GM12891 (cell line): Measurements from ENCODE around the gene WFIKKN2.
A peak's percentile ranks its signal among the peaks of the same experiment; 100 is the strongest.
"Not testable (repeated sequence)": the region's sequence is repeated elsewhere in the genome, so short reads cannot be mapped to it uniquely, and the experiment has no call there.

ENCODE experiments used
- DNase-seq: peaks from one replicate; pipeline ENCODE4 v3.0.0; 2011; ENCODE audit warnings: low spot score; ENCODE audit not compliant: insufficient read length
- FAIRE-seq: peaks from 2 replicates; lab custom pipeline; 2011; peaks lifted over from hg19 to GRCh38; lab: Jason Lieb, UNC
- PAX5 ChIP-seq: IDR thresholded peaks from 2 replicates; pipeline ENCODE4 v1.6.1; 2011; ENCODE audit warnings: low read length, moderate library complexity, mild to moderate bottlenecking; ENCODE audit not compliant: insufficient read depth, severe bottlenecking
- POLR2A ChIP-seq: IDR thresholded peaks from 2 replicates; pipeline ENCODE4 v1.6.1; 2011; ENCODE audit warnings: low read depth, low read length, control low read depth
- POLR2AphosphoS5 ChIP-seq: IDR thresholded peaks from 2 replicates; pipeline ENCODE4 v1.6.1; 2011; ENCODE audit warnings: low read depth, low read length, control low read depth
- POU2F2 ChIP-seq: IDR thresholded peaks from 2 replicates; pipeline ENCODE4 v1.6.1; 2011; ENCODE audit warnings: low read depth, mild to moderate bottlenecking, control low read depth, low read length, moderate library complexity
- SPI1 ChIP-seq: IDR thresholded peaks from 2 replicates; pipeline ENCODE4 v1.6.1; 2011; ENCODE audit warnings: low read depth, low read length, control low read depth
- TAF1 ChIP-seq: IDR thresholded peaks from 2 replicates; pipeline ENCODE4 v1.6.1; 2011; ENCODE audit warnings: low read depth, low read length, control low read depth

The WFIKKN2 gene

GRCh38 chr17:50872710-50873424 lies 37.5 kb downstream of the WFIKKN2 start:
- TF ChIP-seq SPI1, result no peak
- TF ChIP-seq POLR2AphosphoS5, result no peak
- TF ChIP-seq POLR2A, result no peak
- TF ChIP-seq POU2F2, result no peak
- no peak for TF ChIP-seq TAF1
- no peak for TF ChIP-seq PAX5
- no peak for FAIRE-seq
- no peak for DNase-seq

DNA sequence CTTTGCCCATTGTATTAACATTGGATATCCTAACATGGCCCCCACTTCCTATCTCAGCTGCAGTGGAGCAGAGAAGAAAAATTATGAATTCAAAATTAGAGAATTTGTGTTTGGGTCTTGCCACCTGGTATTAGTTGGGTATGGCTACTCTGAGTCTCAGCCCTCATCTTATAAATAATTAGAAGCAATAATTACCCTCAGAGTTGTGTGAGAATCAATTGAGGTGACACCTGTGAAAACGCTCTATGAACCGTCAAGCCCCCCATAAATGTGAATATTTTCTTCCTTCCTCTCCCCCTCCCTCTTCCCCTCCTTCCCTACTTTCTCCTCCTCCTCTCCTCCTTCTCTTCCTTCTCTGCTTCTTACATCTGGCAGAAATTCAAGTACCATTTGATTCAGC lies 39.7 kb downstream of the WFIKKN2 start:
- no peak for TF ChIP-seq TAF1
- no peak for TF ChIP-seq PAX5
- no peak for TF ChIP-seq POLR2AphosphoS5
- FAIRE-seq (no peak), DNase-seq (no peak)

DNA sequence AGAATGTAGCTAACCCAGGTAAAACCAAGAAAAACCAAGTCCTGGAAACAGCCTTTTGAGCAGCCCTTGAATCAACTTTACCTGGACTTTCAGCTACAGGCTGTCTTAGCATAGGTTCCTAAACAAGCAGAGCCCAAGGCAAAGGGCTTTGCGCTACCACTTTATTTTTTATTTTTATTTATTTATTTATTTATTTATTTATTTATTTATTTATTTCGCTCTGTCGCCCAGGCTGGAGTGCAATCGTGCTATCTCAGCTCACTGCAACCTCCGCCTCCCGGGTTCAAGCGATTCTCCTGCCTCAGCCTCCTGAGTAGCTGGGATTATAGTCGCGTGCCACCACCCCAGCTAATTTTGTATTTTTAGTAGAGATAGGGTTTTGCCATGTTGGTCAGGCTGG lies 41.7 kb downstream of the WFIKKN2 start:
- DNase-seq, FAIRE-seq: not testable (repeated sequence)

GRCh38 chr17:50877838-50878237 lies 42.5 kb downstream of the WFIKKN2 start:
- no peak for FAIRE-seq
- DNase-seq, result no peak
- TF ChIP-seq PAX5 (no peak), TAF1 (no peak), POU2F2 (no peak), SPI1 (no peak), POLR2AphosphoS5 (no peak), POLR2A (no peak)

GRCh38 chr17:50879086-50879485 lies 43.7 kb downstream of the WFIKKN2 start:
- DNase-seq (no peak), FAIRE-seq (no peak)
- TF ChIP-seq POLR2AphosphoS5, result no peak
- no peak for TF ChIP-seq SPI1
- no peak for TF ChIP-seq TAF1

- DNase-seq (no peak), FAIRE-seq (no peak)
- TF ChIP-seq POLR2A, result no peak
- TF ChIP-seq POLR2AphosphoS5, result no peak
- no peak for TF ChIP-seq SPI1
- no peak for TF ChIP-seq POU2F2
- TF ChIP-seq PAX5, result no peak
- no peak for TF ChIP-seq TAF1
These were observed 45.8 kb downstream of the WFIKKN2 start for GRCh38 chr17:50881182-50881581.

DNA sequence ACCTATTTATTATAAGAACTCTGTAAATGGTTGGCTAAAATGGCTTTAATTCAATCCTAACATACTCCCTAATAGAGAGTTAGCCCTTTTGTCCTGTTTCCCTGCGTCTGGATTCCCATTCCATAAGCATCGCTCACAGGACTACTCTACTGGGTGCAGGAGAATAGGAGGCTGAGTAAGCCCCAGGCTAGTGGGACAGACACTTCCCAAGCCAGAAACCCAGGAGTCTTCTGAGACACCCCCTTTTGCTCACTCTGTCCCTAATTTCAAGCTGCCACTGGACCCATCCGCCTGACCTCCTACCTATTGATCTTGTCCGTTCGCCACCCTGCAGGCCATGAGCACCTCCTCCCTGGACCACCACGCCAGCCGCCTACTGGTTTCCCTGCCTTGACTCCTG lies 47.5 kb downstream of the WFIKKN2 start:
- no peak for DNase-seq
- TF ChIP-seq POU2F2 (no peak), TAF1 (no peak), SPI1 (no peak), POLR2AphosphoS5 (no peak), PAX5 (no peak), POLR2A (no peak)
- FAIRE-seq, result no peak

DNA sequence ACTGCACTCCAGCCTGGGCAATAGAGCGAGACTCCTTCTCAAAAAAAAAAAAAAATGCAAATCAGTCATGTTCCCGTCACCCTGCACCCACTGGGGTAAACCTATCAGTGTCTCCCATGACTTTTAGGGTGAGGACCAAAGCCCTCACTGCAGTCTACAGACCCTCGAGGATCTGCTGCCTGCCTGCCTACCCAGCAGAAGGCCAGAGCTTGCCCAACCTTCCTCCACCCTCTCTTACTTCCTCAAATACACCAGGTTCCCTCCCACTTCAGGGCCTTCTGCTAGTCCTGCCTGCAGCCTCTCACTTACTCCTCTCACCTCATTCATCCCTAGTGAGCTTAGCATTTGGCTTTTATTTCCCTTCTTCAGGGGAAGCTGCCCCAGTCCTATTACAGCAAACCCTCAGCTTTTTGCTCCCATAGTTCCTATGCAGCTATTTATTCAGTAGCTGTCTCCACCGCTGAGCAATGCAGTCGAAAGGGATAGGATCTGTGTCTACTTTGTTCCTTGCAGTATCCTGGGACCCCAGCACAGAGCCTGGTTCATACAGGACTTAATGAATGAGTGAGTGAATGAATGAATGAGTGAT lies 48.6 kb downstream of the WFIKKN2 start:
- TF ChIP-seq TAF1 (no peak), SPI1 (peak; percentile 25; the same call in 1 of the 2 replicates)
- FAIRE-seq (peak; percentile 79), DNase-seq (no peak)

DNA sequence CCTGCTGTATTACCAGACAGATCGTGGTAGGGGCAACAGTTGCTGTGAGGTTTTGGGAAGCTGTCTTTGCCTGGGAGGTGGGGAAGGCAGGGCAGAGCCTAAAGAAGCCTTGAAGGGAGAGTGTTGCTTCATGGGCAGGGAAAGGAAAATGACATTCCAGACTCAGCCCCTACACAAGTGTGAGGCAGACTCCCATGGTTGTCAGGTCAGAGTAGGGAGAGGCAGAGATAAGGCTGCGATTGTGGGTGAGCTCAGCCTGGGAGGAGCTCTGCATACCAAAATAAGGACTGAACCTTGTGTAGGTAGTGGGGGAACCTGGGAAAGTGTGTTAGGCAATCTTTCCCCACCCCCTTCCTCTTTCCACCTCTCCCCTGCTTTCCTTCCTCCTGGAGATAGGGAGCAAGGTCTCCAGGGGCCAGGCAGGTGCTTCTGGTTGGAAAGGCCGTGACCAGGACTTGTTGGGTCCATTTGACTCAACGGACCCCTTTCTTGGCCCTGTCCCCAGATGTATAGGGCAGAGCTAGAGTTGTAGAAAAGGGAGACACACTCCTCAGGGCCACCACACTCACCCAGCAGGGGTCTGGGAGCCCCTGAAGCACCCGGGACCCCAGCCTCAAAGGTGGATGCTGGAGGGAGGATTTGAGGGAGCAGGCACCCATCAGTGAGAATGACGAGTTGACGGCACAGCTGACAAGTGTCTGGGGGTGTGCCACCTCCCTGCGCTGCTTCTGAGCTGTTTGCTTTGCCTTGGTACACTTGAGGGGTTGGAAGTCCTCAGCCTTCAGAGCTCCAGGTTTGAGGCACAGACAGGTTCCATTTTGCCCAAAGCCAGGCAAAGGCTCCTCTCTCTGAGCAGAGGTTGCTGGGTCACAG lies 49.3 kb downstream of the WFIKKN2 start:
- TF ChIP-seq POLR2A, result no peak
- TF ChIP-seq POU2F2, result no peak
- TF ChIP-seq SPI1, result no peak
- no peak for TF ChIP-seq POLR2AphosphoS5
- TF ChIP-seq TAF1, result no peak
- TF ChIP-seq PAX5, result no peak
- DNase-seq (no peak), FAIRE-seq (no peak)
